Activated CD4-positive, alpha-beta T cell treated with anti-CD3 and anti-CD28 coated beads, Interleukin-2, amount 50 U/mL, for 24 hours (primary cell): ENCODE measurements around the gene RYR3.

Source experiments
- DNase-seq, 2 donors: peaks; one replicate each; pipeline ENCODE4 v3.0.0-alpha.2; 2020; ENCODE audit warnings: low read depth in 1 of 2, low spot score in 1 of 2

The RYR3 gene

DNA sequence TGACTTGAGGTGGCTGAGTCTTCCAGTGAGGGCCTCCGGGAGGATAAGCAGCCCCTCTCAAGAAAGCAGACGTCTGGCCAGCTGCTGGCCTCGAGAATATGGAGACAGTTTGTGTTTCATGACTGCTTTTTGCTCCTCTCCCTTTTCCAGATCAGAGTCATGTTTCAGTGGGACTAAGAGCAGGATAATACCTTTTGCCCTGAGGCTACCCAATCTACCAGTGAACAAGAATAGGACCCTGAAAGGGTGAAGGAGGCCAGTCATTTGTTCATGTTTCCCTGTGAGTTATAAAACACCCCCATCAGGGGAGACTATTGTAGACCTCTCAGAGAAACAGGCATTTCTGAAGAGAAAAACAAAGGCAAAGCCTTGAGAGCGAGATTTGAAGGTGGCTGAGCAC is 137.4 kb downstream of the RYR3 start:
- DNase-seq: no peak

GRCh38 chr15:33448961-33449606 is 138.3 kb downstream of the RYR3 start:
- DNase-seq: no peak

- DNase-seq: no peak
Measured at GRCh38 chr15:33449810-33450209, 139.0 kb downstream of the RYR3 start.

- DNase-seq: no peak
Measured at GRCh38 chr15:33451385-33451784, 140.6 kb downstream of the RYR3 start.

DNA sequence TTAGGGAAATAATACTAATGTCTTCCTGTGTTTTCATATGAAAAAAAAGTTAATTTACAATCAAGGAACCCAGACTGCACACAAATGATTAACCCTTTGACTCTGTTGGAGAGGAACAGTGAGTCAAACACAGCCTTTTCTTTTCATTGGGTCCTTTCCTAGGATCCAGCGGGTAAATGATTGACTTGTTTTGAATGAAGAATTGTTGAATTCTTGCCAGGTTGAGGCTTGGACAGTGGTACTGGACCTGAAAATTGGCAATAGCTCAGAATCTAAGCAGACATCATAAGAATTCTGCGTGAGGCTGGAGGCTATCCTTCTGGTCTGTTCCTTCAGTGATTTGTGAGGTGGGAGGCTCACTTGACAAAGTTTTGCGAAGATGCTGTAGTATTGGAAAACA is 143.0 kb downstream of the RYR3 start:
- no peak for DNase-seq

GRCh38 chr15:33454346-33454745 is 143.6 kb downstream of the RYR3 start:
- DNase-seq: no peak

DNA sequence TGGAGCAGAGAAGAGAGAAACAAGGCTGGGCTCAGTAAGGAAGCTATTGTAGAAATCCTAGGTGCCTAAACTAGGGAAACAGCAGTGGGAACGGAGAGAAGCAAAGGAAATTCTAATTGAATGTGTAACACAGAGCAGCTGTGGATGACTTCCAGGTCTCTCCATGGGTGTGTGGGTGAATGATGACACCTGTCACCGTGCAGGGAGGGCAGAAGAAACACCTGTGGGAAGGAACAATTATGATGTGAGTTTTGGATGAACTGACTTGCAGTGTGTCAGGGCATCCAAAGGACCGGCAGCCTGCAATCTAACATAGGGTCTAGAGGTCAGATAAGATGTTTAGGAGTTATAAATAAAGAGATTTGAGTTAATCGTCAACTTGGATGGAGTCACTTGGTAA is 144.2 kb downstream of the RYR3 start:
- no peak for DNase-seq

DNA sequence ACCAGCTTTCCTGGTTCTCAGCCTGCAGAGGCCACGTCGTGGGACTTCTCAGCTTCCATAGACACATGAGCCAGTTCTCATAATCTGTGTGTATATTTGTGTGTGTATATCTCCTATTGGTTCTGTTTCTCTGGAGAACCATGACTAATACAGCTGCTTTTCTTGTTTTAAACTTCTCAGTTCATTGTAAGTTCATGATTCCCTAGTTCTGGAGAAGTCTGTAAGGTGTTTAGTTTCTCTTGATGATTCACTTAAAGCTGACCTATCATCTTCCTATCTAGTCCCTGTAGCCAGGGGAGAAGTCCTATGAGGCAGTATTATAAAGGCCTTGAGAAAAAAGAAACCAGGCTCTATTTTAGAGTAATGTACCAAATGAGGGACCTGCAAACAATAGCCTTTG is 147.7 kb downstream of the RYR3 start:
- no peak for DNase-seq

DNA sequence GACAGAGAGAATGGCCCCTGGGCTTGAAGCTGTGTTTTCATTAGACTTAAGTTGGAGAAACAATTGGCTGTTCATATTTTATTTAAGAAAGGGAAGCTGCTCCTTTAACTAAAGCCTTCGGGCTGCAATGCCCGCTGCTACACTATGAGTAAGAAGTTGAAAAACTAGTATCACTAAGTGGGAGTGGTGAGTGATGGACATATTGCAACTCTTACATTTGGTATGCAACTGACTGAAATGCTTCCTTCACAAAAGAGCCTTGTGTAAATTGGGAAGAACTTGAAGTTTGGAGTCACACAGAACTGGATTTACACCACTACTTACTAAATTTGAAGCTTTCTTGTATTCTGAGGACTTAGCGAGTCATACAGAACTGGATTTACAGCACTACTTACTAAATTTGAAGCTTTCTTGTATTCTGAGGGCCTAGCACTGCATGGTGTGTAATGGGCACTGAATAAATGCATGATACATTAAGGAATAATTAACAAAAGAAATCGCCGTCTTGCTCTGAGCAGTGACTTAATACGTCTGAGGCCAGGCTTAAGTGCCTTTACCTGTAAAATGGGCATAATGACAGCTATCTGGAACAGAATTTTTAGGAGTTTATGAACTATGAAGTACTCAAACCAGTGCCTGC is 149.5 kb downstream of the RYR3 start:
- no peak for DNase-seq

DNA sequence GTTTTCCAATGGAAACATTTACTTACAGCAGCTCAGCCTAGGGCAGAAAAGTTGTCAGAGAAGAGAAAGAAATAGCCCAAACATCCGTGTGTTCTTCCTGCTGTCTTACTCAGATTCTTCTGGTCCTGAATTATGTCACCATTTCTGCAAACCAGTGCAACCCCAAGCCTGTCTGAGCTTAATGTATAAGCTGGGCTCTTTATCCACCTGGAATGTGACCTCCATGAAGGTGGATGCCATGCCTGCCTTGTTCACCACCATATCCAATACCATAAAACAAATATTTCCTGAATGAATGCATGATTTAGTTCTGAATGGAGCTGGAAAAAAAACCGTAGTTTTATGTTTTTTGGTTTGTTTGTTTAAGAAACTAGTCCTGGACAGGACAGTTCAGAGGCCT is 150.9 kb downstream of the RYR3 start:
- DNase-seq: no peak

DNA sequence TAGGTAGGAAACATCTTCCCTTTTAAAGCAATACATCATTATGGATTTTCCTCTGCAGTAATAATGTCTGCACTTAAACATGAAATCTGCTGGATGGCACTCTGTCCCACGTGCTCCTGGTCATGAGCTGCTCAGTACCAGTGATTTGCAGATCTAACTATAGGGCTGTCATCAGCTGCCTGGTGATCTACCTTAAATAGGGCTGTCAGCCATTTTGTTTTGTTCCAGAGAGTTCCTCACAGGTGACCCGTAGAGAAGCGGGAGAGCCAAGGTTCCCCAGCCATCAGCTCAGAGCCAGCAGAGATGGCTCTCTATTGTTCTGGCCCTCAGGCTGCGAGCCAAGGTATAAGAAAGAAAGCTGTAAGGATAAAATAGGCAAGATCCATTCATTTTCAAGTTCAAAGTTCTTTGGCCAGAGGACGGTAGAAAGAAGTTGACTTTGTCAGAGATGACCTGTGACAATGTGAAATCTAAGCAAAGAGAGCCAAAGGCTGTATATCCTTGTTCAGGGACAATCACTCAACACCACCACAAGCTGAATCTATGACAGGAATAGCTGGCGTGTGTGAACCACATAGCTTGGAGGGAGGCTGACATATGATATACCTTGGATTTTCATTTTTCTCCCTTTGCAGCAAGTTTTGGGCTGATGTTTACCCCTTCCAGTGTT is 156.5 kb downstream of the RYR3 start:
- DNase-seq: no peak

DNA sequence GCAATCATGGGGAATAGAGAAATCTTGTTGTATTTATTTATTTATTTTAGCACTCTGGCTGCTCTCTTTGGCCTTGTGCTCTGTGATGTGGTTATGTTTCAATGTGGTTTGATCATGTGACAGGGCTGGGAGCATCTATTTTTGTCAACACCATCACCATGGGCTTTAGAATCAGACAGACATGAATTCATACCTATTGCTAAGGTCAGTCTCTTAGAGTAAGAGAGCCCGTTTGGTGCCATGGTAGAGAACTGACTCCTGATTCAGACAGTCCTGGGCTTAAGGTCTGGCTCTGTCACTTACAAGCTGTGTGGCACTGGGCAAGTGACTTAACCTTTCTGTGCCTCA is 157.0 kb downstream of the RYR3 start:
- DNase-seq: no peak

DNA sequence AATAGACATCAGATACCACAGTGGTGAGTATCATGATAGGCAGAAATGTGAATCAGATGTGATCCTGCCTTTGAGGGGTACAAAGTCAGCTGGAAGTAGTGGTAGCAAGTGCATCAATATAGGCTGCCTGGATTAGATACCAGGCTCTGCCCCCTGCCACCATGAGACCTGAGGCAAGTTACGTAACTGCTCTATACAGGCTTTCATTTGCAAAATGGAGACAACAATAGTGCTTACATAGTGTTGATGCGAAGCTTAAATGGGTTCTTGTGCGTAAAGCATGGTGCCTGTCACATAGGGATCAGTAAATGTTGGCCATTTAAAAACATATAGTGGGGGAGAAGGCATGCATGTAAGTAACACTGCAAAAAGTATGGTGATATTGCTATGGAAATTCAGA is 158.0 kb downstream of the RYR3 start:
- DNase-seq: no peak

- no peak for DNase-seq
Measured at GRCh38 chr15:33473005-33473404, 162.2 kb downstream of the RYR3 start.

DNA sequence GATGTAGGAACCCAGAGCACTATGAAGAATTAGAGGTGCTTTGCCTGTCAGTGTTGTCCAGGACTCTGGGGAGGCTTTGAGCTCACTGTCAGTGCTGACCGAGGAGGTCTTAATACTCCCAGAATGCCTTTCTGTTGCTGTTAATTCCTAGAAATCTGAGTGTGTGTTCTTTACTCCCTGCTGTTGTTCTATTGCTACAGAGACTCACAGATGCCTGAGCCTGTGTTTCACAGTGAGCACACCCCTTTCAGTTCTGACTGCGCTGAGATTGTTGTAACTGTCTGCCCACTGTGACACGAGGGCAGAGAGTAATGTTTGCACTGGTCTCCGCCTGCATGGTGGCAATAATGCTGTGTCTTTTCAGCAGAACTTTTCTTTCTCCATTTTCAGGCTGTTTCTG is 162.9 kb downstream of the RYR3 start:
- no peak for DNase-seq

GRCh38 chr15:33476076-33476475 is 165.3 kb downstream of the RYR3 start:
- no peak for DNase-seq

- no peak for DNase-seq
Measured at GRCh38 chr15:33476908-33477307, 166.1 kb downstream of the RYR3 start.

DNA sequence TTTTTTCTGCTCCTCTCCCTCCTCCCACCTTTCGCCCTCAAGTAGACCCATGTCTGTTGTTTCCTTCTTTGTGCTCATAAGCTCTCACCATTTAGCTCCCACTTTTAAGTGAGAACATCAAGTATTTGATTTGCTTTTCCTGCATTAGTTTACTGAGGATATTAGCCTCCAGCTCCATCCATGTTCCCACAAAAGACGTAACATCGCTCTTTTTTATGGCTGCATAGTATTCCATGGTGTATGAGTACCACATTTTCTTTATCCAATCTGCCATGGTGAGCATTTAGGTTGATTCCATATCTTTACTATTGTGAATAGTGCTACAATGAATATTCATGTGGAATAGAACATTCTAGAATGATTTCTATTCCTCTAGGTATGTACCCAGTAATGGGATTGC is 178.6 kb downstream of the RYR3 start:
- no peak for DNase-seq

GRCh38 chr15:33490703-33491102 is 179.9 kb downstream of the RYR3 start:
- no peak for DNase-seq

GRCh38 chr15:33492434-33493052 is 181.8 kb downstream of the RYR3 start:
- no peak for DNase-seq

GRCh38 chr15:33494306-33494705 is 183.5 kb downstream of the RYR3 start:
- DNase-seq: no peak

- no peak for DNase-seq
Measured at GRCh38 chr15:33500432-33501195, 189.8 kb downstream of the RYR3 start.
